ENCODE data around the gene LSAMP. TPM values are rescaled to one million over a fixed set of nuclear protein-coding genes. Genes with fewer than 3 reads are reported as not detected.

LSAMP gene
- total RNA-seq, 1 donor from 2014 or later: 3.9 TPM

GRCh38 chr3:116070061-116070460 is 375.2 kb downstream of the LSAMP start:
- DNase-seq (ENCODE audit: extremely low spot score in 2 of 2): no peak
- H3K27ac ChIP-seq: no peak overlapping the region
- no peak for TF ChIP-seq CTCF (IDR thresholded peaks at IDR 0.05)
- TF ChIP-seq POLR2AphosphoS5 (IDR thresholded peaks at IDR 0.05; ENCODE audit: insufficient read depth in 1 of 2, low read depth in 1 of 2): no peak
- no peak for TF ChIP-seq POLR2A (IDR thresholded peaks at IDR 0.05)
- intact Hi-C loops (cut with DNase I): no loop called here
- no peaks in the 10 kb centered on the region for H3K27me3 ChIP-seq
- H3K36me3 ChIP-seq: no peaks in the 10 kb centered on the region
- no peaks in the 10 kb centered on the region for H3K9me3 ChIP-seq
- no peaks in the 10 kb centered on the region for H3K4me1 ChIP-seq
- no peak overlapping the region for H3K4me3 ChIP-seq

DNA sequence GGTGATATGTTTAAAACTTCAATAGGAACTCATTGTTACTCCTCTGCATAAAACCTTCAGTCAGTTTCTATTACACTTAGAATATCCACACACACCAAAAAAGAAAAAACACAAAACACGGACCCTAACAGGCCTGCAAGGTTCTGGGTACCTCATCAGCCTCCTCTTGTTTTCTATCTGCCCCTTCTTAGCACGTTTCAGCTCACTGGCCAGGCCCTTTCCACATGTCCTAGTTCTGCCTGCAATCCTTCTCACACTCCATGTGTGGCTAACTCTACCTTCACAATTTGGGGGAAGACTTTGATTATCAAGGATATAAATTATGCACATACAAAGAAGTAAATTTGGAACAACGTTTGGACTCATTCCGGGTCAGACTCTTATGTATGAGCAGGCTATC is 376.3 kb downstream of the LSAMP start:
- intact Hi-C loops (cut with DNase I): no loop called here
- Histone ChIP-seq H3K4me1 (no peaks in the 10 kb centered on the region), H3K36me3 (no peaks in the 10 kb centered on the region), H3K4me3 (no peak overlapping the region), H3K27me3 (no peaks in the 10 kb centered on the region), H3K9me3 (no peaks in the 10 kb centered on the region), H3K27ac (no peak overlapping the region)
- TF ChIP-seq CTCF (IDR thresholded peaks at IDR 0.05) (no peak), POLR2A (IDR thresholded peaks at IDR 0.05) (no peak), POLR2AphosphoS5 (IDR thresholded peaks at IDR 0.05; ENCODE audit: insufficient read depth in 1 of 2, low read depth in 1 of 2) (no peak)
- no peak for DNase-seq (ENCODE audit: extremely low spot score in 2 of 2)

GRCh38 chr3:116067326-116067725 is 378.0 kb downstream of the LSAMP start:
- no peak overlapping the region for H3K27ac ChIP-seq
- no peaks in the 10 kb centered on the region for H3K9me3 ChIP-seq
- H3K4me1 ChIP-seq: no peaks in the 10 kb centered on the region
- TF ChIP-seq POLR2AphosphoS5 (IDR thresholded peaks at IDR 0.05; ENCODE audit: insufficient read depth in 1 of 2, low read depth in 1 of 2): no peak
- no peak for TF ChIP-seq POLR2A (IDR thresholded peaks at IDR 0.05)
- TF ChIP-seq CTCF (IDR thresholded peaks at IDR 0.05): no peak
- DNase-seq (ENCODE audit: extremely low spot score in 2 of 2): no peak
- intact Hi-C loops (cut with DNase I): no loop called here
- H3K36me3 ChIP-seq: no peaks in the 10 kb centered on the region
- H3K27me3 ChIP-seq: no peaks in the 10 kb centered on the region
- H3K4me3 ChIP-seq: no peak overlapping the region

- Histone ChIP-seq H3K27ac (no peak overlapping the region), H3K27me3 (no peaks in the 10 kb centered on the region), H3K9me3 (no peaks in the 10 kb centered on the region), H3K36me3 (no peaks in the 10 kb centered on the region), H3K4me1 (no peaks in the 10 kb centered on the region), H3K4me3 (no peak overlapping the region)
- intact Hi-C loops (cut with DNase I): no loop called here
- TF ChIP-seq POLR2AphosphoS5 (IDR thresholded peaks at IDR 0.05; ENCODE audit: insufficient read depth in 1 of 2, low read depth in 1 of 2): no peak
- no peak for TF ChIP-seq CTCF (IDR thresholded peaks at IDR 0.05)
- TF ChIP-seq POLR2A (IDR thresholded peaks at IDR 0.05): no peak
- no peak for DNase-seq (ENCODE audit: extremely low spot score in 2 of 2)
Measured at GRCh38 chr3:116065501-116065900, 379.8 kb downstream of the LSAMP start.

DNA sequence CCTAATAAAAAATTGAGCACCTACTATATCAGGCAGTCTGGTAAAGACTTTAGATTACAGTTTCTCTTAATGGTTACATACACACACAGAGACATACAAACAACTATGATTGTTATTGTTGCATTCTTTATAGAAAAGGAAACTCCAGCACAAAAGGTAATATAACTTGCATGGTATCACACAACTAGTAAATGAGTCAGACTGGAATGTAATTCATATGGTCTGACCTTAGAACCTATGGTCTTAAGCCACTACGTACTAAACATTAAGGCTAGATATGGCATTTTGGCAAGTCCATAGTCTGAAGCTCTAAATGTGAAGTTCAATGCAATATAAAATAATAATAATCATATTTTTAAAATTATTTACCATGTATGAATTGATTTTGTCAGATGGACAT is 380.6 kb downstream of the LSAMP start:
- no peak overlapping the region for H3K4me3 ChIP-seq
- H3K4me1 ChIP-seq: no peaks in the 10 kb centered on the region
- H3K27me3 ChIP-seq: no peaks in the 10 kb centered on the region
- DNase-seq (ENCODE audit: extremely low spot score in 2 of 2): no peak
- TF ChIP-seq POLR2A (IDR thresholded peaks at IDR 0.05) (no peak), POLR2AphosphoS5 (IDR thresholded peaks at IDR 0.05; ENCODE audit: insufficient read depth in 1 of 2, low read depth in 1 of 2) (no peak), CTCF (IDR thresholded peaks at IDR 0.05) (no peak)
- no peaks in the 10 kb centered on the region for H3K36me3 ChIP-seq
- intact Hi-C loops (cut with DNase I): no loop called here
- H3K9me3 ChIP-seq: no peaks in the 10 kb centered on the region
- no peak overlapping the region for H3K27ac ChIP-seq
